ENCODE results near the gene DYNC1LI2.

DYNC1LI2 gene

DNA sequence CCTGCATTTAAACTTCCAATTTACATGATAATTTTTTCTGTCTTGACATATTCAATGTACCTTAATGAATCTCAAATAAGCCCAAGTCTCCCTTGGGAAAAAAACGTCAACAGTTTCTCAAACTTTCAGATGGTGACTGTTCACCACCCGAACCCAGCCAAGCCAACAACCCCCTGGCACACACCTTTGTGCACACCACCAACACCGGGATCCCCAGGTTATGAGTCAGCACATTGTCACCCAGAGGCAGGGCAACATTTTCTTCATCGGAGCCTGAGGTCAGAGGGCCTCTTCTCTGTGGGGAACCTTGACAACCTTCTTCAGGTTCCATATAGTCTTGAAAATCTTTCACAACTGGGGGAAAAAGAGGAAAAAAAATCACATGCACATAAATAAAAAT is 15.5 kb downstream of the DYNC1LI2 start:
- no peak for DNase-seq

DNA sequence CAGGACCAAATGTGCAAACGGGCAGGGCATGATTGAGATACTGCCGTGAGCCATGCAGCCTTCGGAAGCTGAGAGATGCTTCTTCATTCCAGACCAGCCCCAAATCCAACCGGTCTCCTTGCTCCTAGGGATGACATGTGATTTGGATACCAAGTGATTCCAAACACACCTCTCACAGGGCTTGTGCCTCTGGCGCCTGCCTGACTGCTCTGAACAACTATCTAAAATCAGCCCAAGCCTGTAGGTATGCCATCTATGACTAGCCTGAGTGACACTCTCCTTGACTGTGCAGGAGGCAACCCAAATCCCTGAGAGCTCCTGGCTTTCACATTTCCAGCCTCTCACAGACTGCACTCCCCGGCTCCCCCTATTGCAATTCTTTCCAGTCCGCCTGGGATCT is 20.3 kb downstream of the DYNC1LI2 start:
- DNase-seq: no peak

DNA sequence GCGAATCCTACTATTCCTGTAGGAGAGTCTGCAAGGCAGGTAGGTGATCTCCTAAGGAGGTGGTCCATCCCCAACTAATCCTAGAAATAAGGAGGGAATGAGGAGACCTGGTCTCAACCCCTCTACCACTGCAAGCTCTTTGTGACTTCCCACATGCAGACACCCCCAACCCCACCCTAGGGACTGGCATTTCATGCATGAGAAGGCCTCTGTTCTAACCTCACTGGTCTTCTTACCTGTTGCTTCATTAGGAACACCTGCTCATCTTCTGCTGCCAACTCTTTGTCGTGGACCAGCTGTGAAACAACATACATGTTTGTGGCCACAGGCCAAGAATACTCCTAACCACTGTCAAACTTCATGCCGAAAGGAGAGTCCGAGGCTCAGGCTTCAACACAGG is 22.6 kb downstream of the DYNC1LI2 start:
- DNase-seq: no peak

DNA sequence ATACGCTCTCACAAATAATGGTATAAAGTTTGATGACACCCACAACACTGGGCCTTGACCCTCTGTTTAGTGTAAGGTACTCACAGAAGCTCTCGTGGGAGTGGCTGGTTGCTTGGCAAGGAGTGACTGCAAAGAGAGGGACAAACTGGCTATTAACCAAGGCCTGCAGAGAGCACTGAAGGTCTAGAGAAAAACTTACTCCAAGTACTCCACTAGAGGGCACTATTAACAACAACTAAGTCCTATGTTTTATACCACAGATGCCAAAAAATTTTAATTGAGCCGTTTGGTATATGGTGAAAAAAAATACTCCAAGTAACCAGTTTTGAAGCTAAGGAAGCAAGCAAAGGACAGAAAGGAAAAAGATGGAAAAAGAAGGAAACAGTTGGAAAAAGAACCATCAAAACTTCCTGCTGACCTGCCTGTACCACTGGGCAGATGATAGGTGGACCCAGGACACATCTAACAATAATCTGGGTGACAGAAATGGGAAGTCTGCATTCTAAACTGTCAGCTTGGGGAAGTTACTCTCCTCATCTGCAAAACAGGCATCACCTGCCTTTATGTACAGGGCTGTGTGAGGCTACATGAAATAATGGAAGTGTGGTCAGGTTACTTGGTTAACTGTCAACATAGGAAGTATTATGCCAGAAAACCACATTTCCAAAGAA is 23.2 kb downstream of the DYNC1LI2 start:
- no peak for DNase-seq

DNA sequence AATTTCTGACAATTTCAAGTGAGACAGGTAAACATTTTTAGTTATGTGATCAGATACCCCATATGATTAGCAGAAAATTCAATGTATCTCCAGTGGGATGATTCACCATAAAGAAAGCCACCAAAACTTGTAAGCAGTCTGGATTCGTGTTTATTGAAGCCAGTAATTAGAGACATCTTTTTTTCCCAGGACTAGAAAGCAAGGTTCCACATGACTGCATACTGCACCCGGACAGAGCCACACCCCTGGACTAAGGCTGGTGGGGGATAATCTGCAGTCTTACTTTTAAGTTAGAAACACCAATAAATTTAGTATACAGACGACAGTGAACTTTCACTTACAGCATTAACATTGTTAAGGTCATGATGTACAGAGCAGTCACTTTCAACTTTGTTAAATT is 30.6 kb downstream of the DYNC1LI2 start:
- no peak for DNase-seq

DNA sequence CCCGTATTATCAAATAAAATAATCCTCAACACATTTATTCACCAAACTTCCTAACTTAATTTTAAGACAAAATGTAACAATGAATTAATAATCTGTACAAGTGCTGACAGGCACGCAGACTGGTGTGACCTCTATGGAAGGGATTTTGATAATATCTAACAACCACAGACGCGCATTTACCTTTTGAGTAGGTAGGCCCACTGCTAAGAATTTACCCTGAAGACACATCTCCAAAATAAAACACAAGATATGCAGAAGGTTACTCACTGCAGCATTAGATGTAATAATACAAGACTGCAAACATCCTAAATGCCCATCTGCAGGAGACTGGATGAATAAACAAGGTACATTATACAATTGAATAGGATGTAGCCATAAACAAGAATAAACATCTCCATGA is 32.2 kb downstream of the DYNC1LI2 start:
- DNase-seq: no peak

DNA sequence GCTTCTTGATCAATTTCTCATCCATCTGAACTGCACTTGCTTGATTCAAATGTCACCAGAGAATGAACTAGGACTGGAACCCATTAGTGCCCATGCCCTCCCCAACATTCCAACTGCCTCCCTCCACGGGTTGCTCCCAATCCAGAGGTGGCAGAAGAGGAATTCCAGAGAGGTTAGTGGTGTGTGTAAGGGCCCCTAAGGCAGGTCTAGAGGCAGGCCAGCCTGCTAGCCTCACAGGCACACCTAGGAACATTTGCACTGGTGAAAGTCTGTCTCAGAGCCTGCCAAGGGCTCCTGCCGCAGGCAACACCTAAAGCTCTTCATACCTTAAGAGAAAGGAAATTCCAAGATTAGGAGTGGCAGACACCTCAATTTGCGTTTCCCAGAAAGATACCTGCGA is 33.6 kb downstream of the DYNC1LI2 start:
- DNase-seq: no peak

DNA sequence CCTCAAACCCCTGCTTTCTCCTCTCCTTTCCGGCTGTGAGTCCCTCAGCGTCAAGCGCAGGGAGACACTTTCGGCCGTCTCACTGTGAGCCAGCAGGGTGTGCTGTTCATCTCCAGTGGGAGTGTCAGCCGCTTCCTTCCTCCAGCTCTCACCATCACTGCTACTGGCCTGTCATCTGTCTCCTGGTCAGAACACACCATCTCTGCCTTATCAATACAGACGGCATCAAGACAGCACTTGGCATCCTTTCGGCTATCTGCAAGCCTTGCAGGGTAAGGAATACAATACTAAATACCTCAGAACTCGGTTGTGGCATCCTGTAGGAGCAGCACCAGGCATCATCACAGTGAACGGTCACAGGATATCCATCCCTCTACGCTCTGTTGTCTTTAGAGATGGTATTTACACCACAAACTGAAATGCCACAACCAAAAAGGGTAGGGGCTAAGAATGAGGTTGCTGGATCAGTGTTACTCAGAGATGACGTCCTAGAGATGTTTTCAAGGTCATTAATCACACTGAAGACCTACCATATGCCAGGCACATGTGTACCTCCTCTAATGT is 34.2 kb downstream of the DYNC1LI2 start:
- DNase-seq: no peak

DNA sequence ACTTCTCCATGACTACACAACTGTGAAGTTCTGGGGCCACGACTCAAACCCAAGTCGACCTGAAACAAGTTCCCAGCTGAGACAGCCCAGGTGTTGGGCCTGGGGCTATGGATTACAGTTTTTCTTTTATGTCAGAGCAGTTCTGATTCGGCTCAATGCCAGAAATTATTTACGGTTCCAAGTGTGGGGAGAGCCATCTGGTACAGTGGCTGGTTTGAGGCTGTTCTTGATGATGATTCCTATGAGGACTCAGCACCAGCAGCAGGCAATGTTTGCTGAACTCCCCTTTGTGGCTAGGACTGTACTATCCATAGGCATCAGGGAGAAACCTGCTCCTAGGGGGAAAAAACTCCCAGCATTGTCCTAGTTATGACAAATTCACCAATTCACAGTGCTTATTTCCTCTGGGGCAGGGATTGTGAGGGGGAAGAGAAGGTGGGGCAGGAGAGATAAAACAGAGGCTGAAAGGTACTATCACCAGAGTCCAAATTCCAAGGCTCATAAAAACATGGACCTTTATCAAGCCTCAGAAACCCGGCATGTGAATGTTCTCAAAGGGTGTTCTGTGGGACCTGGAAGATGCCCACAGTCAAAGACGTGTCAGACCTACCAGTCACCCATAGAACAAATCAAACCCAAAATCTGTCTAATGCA is 36.6 kb downstream of the DYNC1LI2 start:
- no peak for DNase-seq

DNA sequence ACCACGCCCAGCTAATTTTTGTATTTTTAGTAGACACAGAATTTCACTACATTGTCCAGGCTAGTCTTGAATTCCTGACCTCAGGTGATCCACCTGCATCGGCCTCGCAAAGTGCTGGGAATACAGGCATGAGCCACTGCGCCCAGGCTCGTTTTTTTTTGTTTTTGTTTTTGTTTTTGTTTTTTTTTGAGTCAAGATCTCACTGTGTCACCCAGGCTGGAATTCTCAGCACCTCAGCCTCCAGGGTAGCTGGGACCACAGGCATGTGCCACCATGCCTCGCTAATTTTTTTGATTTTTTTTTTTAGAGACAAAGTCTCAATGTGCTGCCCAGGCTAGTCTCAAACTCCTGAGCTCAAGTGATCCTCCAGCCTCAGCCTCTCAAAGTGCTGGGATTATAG is 37.3 kb downstream of the DYNC1LI2 start:
- DNase-seq: no peak

DNA sequence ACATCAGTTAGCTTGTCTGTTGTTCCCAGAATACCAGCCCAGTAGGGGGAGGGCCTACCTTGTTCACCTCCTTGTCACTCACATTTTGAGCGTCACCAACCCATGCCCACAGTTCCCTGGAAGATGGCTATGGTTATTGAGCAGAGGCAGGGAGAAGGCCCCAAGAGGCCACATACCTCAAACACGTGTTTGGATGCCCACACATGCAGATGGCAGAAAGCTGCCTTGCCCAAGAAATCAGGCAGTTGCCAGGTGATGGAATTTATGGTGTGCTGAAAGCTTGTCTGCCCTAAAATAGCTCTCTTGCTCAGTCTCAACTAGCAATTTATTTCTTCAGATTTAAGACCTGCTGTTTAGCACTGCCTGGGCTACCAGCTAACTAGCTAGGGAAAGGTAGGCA is 38.3 kb downstream of the DYNC1LI2 start:
- no peak for DNase-seq

DNA sequence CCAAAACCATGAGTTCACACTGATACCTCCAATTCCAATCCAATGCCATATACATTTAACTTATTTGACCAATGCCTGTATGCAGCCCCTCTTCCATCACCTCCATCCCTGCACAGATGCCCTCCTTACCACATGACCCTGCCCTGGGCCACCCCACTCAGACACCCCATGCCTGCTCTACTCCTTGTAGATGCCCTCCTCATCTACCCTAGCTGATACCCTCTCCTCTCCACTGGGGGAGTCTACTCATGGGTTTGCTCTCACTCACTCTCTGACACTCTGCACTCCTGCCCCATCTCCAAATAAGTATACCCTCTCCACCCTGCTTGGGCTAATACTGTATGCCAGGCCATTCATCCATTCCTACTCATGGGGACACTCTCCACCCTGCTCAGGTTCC is 38.9 kb downstream of the DYNC1LI2 start:
- DNase-seq: no peak

DNA sequence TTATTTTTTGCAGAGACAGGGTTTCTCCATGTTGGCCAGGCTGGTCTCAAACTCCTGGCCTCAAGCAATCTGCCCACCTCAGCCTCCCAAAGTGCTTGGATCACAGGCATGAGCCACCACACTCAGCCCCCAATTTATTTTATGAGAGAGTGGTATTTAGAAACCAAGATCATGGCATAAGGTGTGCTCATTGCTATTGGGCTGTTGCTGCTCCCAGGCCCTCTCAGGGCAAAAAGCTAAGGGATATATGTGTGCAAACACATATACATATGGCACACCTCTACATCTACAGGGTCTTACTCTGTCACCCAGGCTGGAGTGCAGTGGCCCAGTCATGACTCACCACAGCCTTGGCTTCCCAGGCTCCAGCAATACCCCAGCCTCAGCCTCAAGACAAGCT is 39.8 kb downstream of the DYNC1LI2 start:
- DNase-seq: no peak

DNA sequence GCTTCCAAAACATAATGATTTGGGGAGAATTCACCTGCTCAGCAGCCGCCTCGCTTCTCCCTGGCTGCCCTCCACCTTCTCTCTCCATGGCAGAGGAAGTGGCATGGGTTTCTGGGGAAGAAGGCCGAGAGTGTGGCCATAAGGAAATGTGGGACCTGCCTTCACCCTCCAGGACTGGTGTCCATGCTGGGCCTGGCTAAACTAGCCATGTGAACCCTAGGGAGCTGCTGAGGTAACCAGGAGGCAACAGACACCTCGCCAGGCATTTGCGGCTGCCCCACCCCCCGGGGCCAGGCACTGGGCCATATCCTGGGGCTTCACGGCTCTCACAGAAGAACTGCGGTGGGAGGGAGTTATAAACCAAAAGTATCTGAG is 44.9 kb downstream of the DYNC1LI2 start:
- DNase-seq: no peak

DNA sequence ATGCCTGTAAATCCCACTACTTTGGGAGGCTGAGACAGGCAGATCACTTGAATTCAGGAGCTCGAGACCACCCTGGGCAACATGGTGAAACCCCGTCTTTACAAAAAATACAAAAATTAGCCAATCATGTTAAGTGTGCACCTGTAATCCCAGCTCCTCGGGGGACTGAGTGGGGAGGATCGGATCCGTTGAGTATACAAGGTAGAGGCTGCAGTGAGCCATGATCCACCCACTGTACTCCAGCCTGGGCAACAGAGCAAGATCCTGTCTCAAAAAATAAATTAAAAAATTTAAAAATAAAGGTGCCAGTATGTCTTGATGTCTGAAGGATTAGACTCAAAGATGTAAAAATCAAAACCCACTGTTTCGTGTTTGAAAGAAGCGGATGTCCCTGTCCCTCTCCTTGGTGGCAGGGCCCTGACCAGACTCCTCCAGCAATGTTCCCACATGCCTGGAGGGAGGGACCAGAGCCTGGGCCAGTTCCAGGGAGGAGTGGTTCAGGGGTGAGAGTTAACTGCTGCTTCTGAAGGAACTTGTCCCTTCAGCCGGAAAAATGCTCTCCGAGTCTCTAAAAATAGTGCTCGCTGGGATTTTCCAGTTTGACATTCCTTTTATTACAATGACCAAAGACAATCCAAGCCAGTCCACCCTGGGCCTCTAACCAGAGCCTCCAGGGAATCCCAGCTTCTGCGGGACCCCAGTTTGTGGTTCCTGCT is 45.5 kb downstream of the DYNC1LI2 start:
- DNase-seq: no peak

DNA sequence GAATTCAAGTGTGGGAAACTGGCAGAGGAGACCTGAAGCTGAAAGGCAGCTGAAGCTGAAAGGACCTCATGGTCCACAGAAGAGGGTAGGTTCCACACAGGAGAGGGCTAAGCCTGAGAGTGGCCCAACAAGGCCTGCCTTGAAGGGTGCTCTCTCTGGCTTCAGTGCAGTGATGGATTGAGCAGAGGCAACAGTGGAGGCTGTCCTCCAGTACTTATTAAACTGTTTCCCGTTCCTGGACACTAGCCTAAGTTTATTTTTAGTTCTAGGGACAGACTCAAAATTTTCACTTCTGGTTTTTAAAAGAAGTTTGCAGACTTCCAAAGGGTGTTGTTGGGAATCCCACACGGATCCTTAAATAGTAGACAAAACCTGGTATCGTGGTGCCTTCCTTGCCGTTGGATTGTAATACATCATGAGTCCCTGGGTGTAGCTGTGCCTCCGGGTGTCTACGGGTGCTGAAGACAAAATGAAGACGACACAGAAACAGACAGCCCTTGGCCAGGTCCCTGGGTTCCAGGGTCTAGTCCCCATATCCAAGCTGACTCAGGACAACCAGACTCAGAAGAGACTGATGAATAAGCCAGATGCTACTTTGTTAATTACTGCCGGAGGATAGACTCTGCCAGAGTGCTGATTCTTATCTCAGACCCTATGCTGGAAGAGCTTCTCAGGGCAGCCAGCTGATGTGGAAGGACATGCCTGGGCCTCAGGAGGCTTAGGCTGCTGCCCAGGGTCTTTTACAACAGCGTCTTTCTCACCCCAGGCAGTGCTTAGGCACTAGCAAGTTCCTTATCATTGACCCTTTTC is 47.8 kb downstream of the DYNC1LI2 start:
- DNase-seq: no peak

DNA sequence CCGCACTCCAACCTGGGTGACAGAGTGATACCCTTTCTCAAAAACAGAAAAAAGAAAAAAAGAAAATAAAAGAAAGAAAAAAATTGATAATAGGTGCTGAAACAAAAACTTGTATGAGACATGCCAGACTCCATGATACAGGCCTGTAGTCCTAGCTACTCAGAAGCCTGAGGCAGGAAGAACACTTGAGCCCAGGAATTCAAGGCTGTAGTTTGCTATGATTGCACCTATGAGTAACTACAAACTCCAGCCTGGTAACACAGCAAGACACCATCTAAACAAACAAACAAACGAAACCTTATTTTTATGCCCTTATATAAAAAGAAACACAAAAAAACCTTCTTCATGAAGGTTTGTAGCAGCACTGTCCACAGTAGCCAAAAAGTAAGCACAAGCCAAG is 49.9 kb downstream of the DYNC1LI2 start:
- DNase-seq: no peak

DNA sequence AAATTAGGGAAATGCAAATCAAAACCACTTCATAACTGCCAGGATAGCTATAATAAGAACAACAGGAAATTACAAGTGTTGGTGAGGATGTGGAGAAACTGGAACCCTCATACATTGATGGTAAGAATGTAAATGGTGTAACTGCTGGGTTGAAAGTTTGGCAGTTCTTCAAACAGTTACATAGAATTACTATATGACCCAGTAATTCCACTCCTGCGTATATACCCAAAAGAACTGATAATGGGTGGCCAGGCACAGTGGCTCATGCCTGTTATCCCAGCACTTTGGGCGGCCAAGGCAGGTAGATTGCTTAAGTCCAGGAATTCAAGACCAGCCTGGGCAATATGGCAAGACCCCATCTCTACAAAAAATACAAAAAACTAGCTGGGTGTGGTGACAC is 50.4 kb downstream of the DYNC1LI2 start:
- no peak for DNase-seq

DNA sequence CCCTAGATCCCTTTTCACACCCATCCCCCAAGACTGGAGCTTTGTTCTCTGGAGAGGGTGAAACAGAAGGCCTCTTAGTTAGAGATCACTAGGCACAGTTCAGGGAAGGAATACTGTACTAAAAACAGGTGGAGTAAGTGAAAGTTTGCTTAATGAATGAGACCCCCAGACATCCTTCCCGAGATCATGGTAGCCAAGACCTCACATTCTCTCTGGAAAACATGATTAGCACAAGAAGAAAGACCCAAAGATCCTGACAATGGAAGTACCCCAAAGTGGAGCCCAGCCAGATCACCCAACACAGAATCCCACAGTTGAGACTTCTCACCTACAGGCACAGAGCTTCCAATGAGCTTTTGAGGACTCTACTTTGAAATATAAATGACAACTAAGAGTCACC is 51.5 kb downstream of the DYNC1LI2 start:
- no peak for DNase-seq

DNA sequence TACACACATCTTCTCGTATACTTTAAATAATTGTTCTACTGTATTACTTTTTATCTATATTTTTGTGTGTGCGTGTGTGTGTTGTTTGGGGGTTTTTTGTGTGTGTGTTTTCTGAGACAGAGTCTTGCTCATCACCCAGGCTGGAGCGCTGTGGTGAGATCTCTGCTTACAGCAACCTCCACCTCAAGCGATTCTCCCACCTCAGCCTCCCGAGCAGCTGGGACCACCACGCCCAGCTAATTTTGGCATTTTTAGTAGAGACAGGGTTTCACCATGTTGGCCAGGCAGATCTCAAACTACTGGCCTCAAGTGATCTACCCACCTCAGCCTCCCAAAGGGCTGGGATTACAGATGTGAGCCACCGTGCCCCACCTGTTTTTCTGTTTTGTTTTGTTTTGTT is 53.4 kb downstream of the DYNC1LI2 start:
- no peak for DNase-seq

DNA sequence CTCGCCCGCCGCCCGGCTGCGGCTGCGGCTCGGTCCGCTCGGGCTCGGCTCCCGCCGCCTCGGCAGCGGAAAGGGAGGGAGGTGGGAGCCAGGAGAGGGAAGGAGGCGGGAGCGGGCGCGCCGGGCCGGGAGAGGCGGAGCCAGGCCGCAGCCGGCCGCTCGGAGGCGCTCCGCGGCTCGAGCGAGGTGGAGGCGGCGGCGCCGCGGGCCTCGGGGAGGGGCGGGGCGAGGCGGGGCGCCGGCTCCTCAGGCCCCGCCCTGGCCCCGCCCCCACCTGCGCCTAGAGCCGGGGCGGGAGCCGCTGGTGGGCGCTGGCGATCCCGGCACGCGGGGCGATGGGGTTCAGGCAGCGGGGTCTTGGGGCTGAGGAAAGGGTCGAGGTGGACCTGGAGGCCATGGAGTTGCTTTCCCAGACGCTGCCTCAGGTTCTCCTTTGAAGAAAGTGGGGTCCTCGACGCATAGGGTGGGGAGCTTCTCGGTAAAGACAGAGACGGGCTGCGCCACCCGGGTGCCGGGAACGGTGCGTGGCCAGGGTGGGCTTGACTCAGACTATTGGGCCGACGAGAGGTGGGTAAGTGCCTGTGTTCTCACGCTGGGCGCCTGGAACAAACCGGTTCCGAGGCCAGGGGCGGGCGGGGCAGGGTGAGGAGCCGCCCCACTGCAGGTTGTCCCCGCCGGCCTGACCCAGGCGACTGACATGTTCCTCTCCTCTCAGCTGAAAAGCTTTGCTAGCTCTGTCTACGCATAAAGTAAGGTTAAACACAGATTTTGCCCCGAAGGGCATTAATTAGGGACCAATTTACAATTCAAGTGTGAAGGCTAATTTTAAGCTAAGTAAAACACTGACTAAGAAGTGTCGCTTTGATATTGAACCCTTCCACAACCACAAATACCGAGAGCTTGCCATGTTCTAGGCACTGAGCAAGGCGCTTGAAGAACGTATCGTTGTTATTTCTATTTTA is 54.5 kb downstream of the DYNC1LI2 start, which contains the start of gene CMTM4:
Gene CMTM4 (minus strand): TSS at position 75 of the 962 bp plus-strand sequence. CDS start 218 bp downstream, outside the sequence.
- peak; percentile 60 for DNase-seq

Measured in GDM1 (cell line).